NCI-H2196 (cell line): ENCODE data around the gene MST1R.
"Not testable (repeated sequence)": the region's sequence is repeated elsewhere in the genome, so short reads cannot be mapped to it uniquely, and the experiment has no call there.

Experiments used
- DNase-seq: peaks from one replicate; lab custom pipeline; 2025; ENCODE audit not compliant: unreplicated experiment; lab: John Stamatoyannopoulos, UW

The MST1R gene

GRCh38 chr3:49911611-49912010 is 7.9 kb upstream of the MST1R start:
- no peak for DNase-seq

DNA sequence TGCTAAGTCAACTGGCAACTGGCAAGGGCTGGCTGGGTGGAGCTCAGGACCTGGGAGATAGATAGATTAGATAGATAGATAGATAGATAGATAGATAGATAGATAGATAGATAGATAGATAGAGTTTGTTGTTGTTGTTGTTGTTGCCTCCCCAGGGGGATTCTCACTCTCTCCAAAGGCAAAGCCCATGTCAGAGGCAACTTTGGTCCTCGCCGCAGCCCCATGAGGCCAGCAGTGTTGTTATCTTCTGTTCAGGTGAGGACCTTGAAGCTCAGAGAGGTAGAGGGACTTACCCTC is 7.4 kb upstream of the MST1R start:
- no peak for DNase-seq

DNA sequence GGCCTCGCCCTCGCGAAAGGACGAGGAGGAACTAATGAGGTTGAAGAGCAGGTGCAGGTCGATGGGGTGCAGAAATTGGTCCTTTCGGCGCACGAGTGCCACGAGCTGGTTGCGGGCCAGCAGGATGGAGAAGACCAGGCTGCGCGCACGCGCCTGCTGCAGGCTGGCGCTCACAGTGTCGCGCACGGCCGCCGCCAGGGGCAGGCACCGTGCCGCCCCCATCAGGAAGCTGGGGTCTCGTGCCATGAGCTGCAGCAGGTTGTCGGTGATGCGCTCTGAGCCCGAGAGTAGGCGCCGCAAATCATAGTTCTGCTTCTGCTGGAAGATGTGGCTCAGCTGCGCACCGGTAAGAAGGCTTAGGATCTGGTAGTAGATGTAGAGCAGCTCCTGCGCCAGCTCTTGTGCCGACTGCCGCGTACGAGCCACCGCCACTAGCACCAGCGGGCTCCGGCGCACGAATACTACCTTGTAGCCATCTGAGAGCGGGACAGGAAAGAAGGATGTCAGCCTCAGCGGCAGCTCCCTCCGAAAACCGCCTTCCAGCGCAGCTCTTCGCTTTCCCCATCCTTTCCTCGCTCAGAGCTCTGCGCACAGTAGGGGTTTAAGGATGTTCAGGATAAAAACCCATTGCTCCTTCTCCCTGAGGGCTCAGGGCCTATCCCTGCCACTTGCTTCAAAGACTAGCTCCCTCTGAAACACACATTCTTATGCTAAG is 6.9 kb upstream of the MST1R start:
- no peak for DNase-seq

- no peak for DNase-seq
Observed at GRCh38 chr3:49908373-49909199, 4.9 kb upstream of the MST1R start.

GRCh38 chr3:49906073-49906743 is 2.5 kb upstream of the MST1R start:
- no peak for DNase-seq

DNA sequence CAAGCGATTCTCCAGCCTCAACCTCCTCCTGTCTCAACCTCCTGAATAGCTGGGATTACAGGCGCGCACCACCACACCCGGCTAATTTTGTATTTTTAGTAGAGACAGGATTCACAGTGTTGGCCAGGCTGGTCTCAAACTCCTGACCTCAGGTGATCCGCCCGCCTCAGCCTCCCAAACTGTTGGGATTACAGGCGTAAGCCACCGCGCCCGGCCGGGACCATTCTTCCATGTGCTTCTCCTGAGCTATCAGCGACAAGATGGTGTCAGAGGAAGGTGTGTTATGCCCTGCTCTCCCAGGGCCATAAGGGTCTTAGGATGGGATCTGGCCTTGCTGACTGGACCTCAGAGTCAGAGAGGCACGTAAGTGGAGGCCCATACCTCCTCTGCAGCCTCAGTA is 775 bp upstream of the MST1R start:
- not testable (repeated sequence) for DNase-seq

DNA sequence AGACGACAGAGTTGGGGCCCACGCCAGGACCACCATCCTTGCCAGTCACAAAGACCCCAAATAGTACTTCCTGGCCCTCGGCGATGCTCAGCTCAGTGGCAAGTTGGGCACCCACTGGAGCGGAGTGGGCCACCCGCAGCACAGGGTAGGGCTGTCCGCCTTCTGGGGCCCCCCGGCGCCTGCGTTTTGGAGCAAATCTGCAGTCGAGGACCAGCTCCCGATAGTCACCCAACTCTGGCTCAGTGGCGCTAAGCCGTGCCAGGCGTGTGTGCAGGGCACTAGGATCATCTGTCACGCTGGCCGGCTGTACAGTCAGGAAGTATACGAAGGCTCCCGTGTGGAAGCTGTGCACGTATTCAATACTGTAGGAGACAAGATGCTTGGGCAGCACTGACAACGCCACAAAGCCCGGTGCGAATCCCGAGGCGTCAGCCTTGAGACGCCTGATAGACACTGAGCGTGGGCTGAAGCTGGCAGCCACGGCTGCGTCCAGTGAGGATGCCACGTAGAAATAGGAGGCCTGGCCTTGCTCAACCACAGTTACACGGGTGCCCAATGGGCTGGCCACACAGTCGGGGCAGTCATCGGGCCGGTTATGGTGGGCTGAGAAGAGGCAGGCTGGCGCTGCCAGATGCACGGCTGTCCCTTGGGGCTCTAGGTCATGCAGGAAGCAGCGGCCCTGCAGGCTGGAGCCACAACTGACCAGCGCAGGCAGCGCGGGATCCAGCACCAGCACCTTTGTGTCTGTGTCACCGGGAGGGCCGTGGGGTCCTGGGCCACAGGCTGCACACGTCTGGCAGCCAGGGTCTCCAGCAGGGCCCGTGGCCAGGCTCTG is 945 bp downstream of the MST1R start:
- no peak for DNase-seq

GRCh38 chr3:49901366-49902339 is 2.0 kb downstream of the MST1R start:
- peak; percentile 3 for DNase-seq

- DNase-seq: peak; percentile 60
Observed at GRCh38 chr3:49900491-49901153, 3.1 kb downstream of the MST1R start.

GRCh38 chr3:49899815-49900214 is 3.9 kb downstream of the MST1R start:
- DNase-seq: no peak

GRCh38 chr3:49898991-49899390 is 4.7 kb downstream of the MST1R start:
- no peak for DNase-seq

DNA sequence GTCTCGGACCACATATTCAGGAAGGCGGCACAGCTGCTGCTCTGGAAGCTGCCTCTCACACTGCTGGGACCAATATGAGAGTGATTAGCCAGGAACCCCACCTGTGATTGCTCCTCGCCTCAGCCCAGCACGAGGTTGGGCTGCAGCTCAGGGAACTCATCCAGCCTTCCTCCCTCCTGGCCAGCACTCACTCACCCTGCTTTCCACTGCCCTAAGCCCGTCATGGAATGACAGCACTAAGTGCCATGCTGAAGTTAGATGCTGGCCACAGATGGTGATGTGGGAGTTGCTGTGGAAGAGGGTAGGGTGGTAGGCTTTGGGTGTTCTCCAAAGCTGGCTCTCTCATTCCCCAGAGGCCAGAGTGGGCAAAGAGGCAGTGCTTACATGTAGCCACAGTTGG is 7.3 kb downstream of the MST1R start:
- no peak for DNase-seq

- no peak for DNase-seq
Observed at GRCh38 chr3:49895791-49896190, 7.9 kb downstream of the MST1R start.

DNA sequence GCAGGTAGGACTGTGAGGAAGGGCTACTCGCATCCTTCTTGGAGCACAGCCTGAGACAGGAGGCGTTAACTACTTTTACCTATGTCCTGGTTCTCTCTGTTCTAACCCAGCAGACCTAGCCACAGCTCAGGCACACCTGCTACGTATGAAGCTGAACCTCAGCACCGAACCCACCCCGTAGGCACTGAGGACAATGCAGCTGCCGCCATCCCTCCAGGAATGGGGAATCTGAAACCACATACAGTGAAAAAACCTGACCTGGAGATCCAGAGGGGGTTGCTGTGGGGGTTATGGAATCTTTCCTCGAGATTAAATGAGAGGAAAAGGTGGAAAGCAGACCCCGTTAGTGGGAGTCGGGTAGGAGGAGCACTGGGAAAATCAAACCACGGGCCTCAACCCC is 14.4 kb downstream of the MST1R start:
- DNase-seq: no peak

DNA sequence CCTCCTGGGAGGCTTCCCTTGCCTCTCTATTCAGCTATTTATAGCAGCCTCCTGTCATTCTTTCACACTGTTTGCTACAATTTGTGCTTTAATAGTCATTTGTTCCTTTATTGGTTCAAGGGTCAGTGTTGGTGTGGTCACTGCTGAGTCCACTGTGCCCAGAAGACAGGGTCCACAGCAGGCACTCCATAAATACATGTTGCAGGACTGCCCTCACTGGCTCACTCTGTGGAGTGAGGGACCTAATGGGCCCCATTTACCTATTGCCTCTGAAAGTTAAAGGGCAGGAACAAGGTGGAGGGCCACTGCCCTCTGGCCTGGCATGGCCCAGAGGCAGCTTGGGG is 16.8 kb downstream of the MST1R start:
- DNase-seq: no peak

- DNase-seq: no peak
Observed at GRCh38 chr3:49883998-49884397, 19.7 kb downstream of the MST1R start.

DNA sequence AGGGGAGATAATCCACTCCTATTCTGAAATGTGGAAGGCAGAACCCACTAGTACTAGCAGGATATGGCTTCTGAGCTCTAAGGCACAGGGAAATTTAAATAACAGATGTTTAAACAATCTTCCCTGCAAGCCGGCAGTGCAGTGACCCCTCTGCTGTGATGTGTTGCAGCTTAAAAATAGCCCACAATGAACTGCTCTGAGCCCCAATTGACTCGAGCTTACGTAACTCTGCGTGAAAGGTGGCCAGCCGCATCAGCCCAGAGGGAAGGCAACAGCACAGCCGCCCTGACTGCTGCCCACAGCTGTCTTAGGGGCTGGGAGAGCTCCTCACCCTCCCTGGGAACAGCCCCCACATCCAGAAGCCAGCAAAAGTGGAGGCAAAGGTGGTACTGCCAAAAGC is 21.5 kb downstream of the MST1R start:
- no peak for DNase-seq

DNA sequence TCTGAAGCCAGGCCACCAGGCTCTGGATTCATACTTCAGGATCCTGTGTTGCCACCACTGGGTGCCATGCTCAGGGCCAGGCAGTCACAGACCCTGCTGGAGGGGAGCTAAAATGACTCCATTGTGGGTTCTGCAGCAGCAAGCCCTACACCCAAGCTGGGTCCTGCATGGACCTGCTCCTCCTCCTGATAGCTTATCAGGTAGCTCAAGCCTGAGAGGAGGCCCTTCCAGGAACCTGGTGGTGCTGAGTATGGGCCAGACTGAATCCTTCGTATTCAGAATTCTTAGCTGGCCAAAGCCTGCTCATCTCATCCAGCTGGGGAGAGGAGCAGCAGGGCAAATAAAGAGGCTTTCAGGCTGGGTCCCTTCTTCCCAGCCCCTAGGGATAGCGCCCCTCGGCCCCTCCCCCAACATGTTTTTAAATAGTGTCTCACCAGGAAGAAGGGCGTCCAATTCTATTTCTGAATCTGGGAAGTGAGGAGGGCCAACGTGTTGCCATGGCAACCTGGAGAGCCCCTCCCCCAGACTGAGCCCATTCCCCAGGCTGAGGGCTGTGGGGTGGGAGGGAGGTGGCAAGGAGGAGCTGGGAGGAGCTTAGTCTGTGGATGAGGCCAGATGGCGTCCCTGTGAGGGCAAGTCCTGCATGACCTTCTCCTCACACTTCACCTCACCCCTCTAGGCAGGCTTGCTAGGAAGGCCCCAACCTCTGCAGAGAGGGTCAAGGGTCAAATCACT is 22.9 kb downstream of the MST1R start:
- DNase-seq: no peak

- DNase-seq: no peak
Observed at GRCh38 chr3:49879721-49880120, 24.0 kb downstream of the MST1R start.
